Hematopoietic multipotent progenitor cell treated with erythropoietin and hydrocortisone succinate and interleukin-3 and kit ligand, for 6 days (in vitro differentiated cells): ENCODE results near the gene SDHA.

Experiments used
- DNase-seq: peaks from one replicate; pipeline ENCODE4 v3.0.0-alpha.2; 2015

Gene SDHA

GRCh38 chr5:217494-218456 lies at the start of gene SDHA, which contains the start of gene CCDC127:
SDHA (plus strand) TSS chr5:218320; CDS start chr5:218356, 36 bp downstream.
CCDC127 (minus strand) TSS chr5:218153; CDS start chr5:216849, 1,304 bp downstream.
- peak; percentile 97 for DNase-seq

DNA sequence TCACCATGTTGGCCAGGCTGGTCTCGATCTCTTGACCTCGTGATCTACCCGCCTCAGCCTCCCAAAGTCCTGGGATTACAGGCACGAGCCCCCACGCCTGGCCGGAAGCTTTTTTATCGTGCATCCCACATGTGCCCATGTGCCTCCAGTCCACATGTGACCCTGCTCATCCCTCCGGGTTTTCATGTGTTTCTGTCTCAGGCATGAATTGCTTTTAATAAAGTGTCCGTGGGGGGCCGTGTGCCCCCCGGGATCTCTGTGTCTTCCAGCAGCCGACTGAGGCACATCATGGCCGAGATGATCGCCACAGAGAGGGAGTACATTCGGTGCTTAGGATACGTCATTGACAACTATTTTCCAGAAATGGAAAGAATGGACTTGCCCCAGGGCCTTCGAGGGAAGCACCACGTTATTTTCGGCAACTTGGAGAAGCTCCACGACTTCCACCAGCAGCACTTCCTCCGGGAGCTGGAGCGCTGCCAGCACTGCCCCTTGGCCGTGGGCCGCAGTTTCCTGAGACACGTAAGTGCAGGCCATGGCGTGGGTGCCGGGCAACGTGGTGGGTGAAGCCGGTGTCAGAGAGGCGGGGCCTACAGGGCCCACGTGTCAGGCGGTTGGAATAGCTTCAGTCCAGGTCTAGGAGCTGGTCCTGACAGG lies 48.9 kb upstream of the SDHA start:
- DNase-seq, result no peak

GRCh38 chr5:169728-170094 lies 48.4 kb upstream of the SDHA start:
- no peak for DNase-seq

DNA sequence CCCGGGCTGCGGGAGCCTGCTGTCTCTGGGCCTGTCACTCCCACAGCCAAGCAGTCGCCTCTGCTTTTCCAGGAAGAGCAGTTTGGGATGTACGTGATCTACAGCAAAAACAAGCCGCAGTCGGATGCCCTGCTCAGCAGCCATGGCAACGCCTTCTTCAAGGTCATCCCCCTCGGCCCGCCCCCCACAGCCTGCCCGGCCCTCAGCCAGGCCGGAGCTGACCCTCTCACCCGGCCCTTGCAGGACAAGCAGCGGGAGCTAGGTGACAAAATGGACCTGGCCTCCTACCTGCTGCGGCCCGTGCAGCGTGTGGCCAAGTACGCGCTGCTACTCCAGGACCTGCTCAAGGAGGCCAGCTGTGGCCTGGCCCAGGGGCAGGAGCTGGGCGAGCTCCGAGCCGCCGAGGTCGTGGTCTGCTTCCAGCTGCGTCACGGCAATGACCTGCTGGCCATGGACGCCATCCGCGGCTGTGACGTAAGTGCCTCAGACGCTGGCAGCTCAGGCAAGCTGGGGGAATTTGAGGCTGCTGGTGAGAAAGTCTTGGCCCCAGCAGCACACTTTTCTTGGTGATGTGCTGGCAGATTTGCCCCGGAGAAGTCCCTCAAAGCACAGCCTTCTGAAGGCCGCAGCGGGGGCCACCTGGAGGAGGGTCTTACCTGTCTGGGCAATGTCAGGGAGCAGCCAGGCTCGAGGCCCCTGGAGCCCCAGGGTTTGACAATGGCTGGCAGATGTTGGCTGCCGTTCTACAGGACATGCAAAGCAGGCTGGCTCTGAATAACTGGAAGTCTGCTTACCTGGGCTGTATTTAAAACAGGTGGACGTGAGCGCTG lies 46.9 kb upstream of the SDHA start:
- DNase-seq, result no peak

DNA sequence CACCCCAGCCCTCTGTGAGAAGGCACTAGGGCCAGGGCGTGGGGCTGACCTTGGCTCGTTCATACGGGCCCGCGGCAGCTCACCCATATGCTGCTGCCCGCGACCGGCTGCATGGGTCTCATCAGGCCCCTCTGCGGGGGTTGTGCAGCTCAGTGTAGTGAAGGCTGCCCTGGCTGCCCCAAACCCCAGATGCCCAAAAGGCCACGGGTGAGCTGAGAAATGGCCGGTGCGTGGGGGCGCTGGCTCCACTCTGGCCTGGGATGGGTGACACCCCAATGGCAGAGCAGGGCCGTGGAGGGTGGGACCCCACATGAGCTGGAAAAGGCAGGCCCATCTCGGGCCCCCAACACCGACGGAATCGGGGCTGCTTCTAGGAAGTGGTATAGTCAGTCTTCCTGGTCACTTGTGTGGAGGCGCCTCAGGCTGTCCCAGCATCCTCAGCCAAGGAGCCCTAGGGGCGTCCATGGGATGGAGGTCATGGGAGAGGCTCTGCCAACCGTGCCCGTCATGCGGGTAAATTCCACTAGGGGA lies 46.3 kb upstream of the SDHA start:
- DNase-seq, result no peak

GRCh38 chr5:172421-172820 lies 45.7 kb upstream of the SDHA start:
- DNase-seq, result no peak

GRCh38 chr5:172841-173251 lies 45.3 kb upstream of the SDHA start:
- DNase-seq, result no peak

- DNase-seq, result no peak
These were observed 44.5 kb upstream of the SDHA start for GRCh38 chr5:173392-174290.

DNA sequence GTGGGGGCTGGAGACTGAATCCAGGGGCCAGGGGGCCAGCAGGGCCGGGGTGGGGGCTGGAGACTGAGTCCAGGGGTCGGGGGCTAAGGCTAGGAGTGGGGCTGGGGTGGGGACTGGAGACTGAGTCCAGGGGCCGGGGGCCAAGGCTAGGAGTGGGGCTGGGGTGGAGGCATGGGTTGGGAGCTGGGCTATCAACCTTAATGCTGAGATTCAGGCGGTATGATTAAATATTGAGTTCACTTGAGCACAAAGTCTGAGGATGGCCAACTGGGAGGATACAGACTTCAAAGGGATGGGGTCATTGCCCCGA lies 43.9 kb upstream of the SDHA start:
- no peak for DNase-seq

DNA sequence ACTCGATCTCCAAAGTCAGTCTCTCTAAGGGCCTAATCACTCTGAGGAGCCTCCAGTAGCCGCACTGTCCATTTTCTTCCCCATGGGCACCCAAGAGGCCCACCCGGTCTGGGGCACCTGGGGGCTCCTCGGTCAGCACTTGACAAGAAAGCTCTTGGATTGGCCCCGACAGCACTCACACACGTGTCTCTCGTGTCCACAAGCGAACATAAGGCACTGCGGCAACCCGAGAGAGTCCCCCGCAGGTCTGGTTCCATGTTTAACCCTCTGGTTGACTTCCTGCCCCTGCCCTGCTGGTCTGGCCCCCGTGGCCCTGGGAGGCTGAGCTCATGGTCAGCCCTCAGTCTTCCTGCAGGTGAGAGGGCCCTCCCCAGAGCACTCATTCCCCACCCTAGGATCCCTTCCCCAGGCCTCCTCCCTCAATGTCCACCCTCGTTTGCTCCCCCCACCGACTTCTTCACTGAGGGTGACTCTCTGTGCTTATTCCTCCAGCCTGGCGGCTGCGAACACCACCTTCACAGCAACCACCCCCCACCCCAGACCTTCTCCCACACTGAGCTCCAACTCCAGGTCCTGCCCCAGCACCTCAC lies 43.1 kb upstream of the SDHA start:
- DNase-seq, result no peak

GRCh38 chr5:176296-176823 lies 41.8 kb upstream of the SDHA start:
- no peak for DNase-seq

- no peak for DNase-seq
These were observed 40.0 kb upstream of the SDHA start for GRCh38 chr5:178110-178509.

GRCh38 chr5:179401-179800 lies 38.7 kb upstream of the SDHA start:
- DNase-seq, result no peak

DNA sequence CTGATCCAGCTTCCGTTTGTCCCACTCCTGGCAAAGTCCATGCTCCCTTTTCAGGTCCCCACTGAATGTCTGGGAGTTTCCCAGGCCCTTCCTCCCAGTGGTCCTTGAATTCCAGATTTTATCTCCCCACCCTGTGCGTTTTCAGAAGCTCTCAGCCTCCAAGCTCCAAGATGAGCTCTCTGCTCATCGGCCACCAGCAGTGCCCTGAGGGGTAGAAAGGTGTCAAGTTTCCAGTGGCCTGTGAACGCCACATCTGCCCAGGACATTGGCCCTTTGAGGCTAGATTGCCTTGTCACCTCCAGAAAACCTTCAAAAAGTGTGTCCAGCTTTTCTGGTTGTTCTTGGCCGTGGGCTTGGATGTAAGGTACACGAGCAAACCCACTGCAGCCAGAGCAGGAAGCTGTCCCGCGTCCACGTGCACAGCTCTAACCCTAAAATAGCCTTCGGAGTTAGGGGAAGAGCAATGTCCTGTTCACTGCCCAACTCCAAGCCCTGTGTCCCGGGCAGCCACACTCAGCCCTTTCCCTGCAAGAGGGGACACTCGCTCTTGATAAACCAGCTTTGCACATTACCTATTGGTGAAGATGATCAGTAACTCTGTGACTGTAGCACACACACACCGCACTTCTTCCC lies 37.7 kb upstream of the SDHA start:
- no peak for DNase-seq

DNA sequence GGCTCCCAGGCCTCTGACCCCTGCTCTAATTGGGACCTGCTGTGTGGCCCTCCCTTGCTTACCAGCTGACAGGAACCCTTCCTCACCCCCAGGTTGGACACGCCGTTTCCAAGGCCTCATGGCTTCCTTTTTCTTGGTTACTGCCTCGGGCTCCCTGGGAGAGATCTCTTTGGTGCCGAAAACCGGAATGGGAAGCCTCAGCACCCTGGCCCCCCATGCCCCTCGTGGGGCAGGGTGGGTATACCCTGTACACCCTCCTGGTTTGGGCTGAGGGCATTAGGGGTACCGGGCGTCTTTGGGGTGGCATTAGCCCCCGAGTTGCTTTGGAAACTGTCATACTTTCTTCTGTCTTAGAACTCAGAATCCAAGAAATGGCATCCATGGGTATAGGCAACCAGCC lies 37.0 kb upstream of the SDHA start:
- DNase-seq, result no peak

DNA sequence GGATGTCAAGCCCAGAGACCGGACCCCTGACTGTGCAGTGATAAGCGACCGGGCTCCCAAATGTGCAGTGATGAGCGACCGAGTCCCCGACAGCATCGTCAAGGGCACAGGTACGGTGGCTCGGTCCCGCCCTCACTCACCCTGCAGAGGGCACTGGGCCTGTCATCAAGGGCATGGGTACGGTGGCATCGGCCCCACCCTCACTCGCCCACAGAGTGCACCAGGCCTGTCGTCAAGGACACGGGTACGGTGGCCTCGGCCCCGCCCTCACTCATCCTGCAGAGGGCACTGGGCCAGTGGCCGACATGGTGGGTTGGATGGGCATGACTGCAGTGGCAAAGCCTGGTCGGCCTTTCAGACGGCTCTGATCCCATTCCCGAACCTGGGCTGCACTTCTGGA lies 36.6 kb upstream of the SDHA start:
- no peak for DNase-seq

DNA sequence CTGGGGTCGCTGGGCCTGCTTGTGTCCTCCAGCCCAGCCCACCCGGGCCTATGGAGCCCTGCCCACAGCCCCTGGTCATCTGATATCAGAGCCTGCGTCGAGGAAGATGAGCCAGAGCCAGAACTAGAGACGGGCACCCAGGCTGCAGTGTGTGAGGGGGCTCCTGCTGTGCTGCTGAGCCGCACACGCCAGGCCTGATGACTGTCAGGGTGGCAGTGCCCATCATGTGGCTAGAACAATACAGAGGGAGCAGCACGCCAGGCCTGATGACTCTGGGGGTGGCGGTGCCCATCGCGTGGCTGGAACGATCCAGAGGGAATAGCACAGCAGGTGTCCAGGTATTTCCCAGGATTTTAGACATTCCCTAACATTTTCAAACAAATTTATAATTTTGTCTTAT lies 36.0 kb upstream of the SDHA start:
- DNase-seq, result no peak

- no peak for DNase-seq
These were observed 33.6 kb upstream of the SDHA start for GRCh38 chr5:184471-184870.

- DNase-seq, result no peak
These were observed 32.7 kb upstream of the SDHA start for GRCh38 chr5:185095-186070.
